Upper lobe of right lung (tissue), 1 donor: ENCODE results near the gene LUC7L3. TPM values are rescaled to one million over a fixed set of nuclear protein-coding genes. Genes with fewer than 3 reads are reported as not detected.

Source experiments
- ATAC-seq: fragments of 200-7000 bp; cut with Tn5 transposase; one replicate; pipeline ENCODE4 v1.9.1; 2020; ENCODE audit warnings: mild to moderate bottlenecking, moderate library complexity
- DNase-seq: peaks from one replicate; pipeline ENCODE4 v3.0.0-alpha.2; 2020
- H3K27ac ChIP-seq: fragments of 200-600 bp; one replicate; pipeline ENCODE4 v1.8.0; 2022
- H3K27me3 ChIP-seq: fragments of 200-600 bp; one replicate; pipeline ENCODE4 v1.8.0; 2022; ENCODE audit warnings: mild to moderate bottlenecking
- H3K36me3 ChIP-seq: fragments of 200-600 bp; one replicate; pipeline ENCODE4 v1.8.0; 2022
- H3K4me1 ChIP-seq: fragments of 200-600 bp; one replicate; pipeline ENCODE4 v1.8.0; 2022
- H3K4me3 ChIP-seq: fragments of 200-600 bp; one replicate; pipeline ENCODE4 v1.8.0; 2022; ENCODE audit warnings: mild to moderate bottlenecking
- H3K9me3 ChIP-seq: fragments of 200-600 bp; one replicate; pipeline ENCODE4 v1.8.0; 2022
- intact Hi-C: fragments of 100-400 bp; cut with DNase I; formaldehyde crosslinking; loops from one replicate; pipeline ENCODE4 v1.11.0; 2022
- total RNA-seq: library from RNA; stranded (reverse); fragmentation: NEBNext Ultra II Directional; extraction: Animal tissue kit (Norgen Biotek cat#: 25700); gene quantifications from one replicate; pipeline ENCODE4 v1.2.1, GENCODE V29; 2021
- TF ChIP-seq, protein P1 (sequence below): fragments of 200-600 bp; IDR thresholded peaks from one replicate; pipeline ENCODE4 v1.8.0; 2022; ENCODE audit warnings: antibody characterized with exemption
- donor health status: DM: no; HTN: yes; CAD: no; lungs with severe emphysema.

LUC7L3 gene
- total RNA-seq, 1 donor from 2014 or later: 105 TPM

GRCh38 chr17:50783193-50783660 lies 63.8 kb downstream of the LUC7L3 start:
- TF ChIP-seq, protein P1, sequence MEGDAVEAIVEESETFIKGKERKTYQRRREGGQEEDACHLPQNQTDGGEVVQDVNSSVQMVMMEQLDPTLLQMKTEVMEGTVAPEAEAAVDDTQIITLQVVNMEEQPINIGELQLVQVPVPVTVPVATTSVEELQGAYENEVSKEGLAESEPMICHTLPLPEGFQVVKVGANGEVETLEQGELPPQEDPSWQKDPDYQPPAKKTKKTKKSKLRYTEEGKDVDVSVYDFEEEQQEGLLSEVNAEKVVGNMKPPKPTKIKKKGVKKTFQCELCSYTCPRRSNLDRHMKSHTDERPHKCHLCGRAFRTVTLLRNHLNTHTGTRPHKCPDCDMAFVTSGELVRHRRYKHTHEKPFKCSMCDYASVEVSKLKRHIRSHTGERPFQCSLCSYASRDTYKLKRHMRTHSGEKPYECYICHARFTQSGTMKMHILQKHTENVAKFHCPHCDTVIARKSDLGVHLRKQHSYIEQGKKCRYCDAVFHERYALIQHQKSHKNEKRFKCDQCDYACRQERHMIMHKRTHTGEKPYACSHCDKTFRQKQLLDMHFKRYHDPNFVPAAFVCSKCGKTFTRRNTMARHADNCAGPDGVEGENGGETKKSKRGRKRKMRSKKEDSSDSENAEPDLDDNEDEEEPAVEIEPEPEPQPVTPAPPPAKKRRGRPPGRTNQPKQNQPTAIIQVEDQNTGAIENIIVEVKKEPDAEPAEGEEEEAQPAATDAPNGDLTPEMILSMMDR: peak; percentile 95
- Histone ChIP-seq H3K4me3 (no peak overlapping the region), H3K9me3 (no peaks in the 10 kb centered on the region), H3K4me1 (peaks cover 11% of the 10 kb centered on the region), H3K27ac (no peak overlapping the region), H3K36me3 (no peaks in the 10 kb centered on the region), H3K27me3 (peaks cover 9% of the 10 kb centered on the region)
- ATAC-seq (peak; percentile 98), DNase-seq (peak; percentile 91)
- intact Hi-C loops: no loop called here

- no peaks in the 10 kb centered on the region for H3K9me3 ChIP-seq
- H3K4me3 ChIP-seq: no peak overlapping the region
- no peak overlapping the region for H3K27ac ChIP-seq
- DNase-seq: no peak
- ATAC-seq: no peak
- TF ChIP-seq, protein P1: no peak
- H3K4me1 ChIP-seq: peaks cover 11% of the 10 kb centered on the region
- no peaks in the 10 kb centered on the region for H3K36me3 ChIP-seq
- intact Hi-C loops: no loop called here
- peaks cover 9% of the 10 kb centered on the region for H3K27me3 ChIP-seq
Observed at GRCh38 chr17:50783905-50784304, 64.5 kb downstream of the LUC7L3 start.

DNA sequence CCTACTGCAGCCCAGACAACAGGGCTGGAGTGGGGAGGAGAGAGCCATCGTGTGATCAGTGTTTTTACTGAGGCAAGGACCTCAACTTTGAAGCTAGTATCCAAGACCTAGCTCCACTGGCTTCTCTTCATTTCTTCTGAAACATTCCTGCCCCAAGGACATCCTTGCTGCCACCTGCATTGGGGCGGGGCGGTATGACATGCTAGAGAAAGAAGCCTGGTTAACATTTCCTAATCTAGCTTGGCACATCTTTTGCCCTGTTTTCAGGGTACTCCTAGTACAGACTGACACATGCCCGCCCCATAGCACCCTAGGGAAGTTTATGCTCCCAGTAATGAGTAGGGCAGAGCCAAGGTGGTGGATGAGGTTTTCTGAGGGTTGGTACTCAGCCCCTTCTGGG lies 65.7 kb downstream of the LUC7L3 start:
- Histone ChIP-seq H3K4me3 (no peak overlapping the region), H3K4me1 (peaks cover 11% of the 10 kb centered on the region), H3K36me3 (no peaks in the 10 kb centered on the region), H3K27ac (no peak overlapping the region), H3K27me3 (peaks cover 9% of the 10 kb centered on the region), H3K9me3 (no peaks in the 10 kb centered on the region)
- TF ChIP-seq, protein P1: no peak
- ATAC-seq: no peak
- DNase-seq: no peak
- intact Hi-C loops: no loop called here

DNA sequence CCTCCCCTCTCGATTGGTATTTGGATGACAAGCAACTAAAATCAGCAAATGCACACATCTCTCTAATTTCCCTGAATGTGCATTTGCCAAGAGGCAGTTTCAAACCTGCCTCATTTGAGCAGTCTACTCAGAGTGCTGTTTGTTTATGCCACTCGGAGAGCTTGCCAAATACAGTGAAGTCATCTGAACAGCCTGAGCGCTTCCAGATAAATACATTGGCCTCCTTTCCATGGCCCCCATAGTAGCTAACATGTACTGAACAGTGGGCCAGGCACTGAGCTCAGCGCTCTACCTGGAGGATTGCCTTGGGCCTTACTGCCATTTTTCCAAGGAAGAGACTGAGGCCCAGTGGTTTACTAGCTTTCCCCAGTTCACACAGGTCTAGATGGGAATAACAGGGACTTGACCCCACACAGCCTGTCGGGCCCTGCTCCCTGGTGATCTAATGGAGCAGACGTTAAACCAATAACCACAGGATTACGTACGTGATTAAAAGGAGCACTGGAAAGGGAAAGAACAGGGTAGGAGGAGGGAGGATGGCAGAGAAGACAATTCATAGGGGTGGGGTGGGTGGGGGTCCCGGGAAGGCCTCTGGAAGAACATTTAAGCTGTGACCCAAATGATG lies 66.7 kb downstream of the LUC7L3 start:
- H3K9me3 ChIP-seq: no peaks in the 10 kb centered on the region
- no peaks in the 10 kb centered on the region for H3K36me3 ChIP-seq
- H3K4me3 ChIP-seq: no peak overlapping the region
- peaks cover 11% of the 10 kb centered on the region for H3K4me1 ChIP-seq
- DNase-seq: no peak
- peak; percentile 49 for ATAC-seq
- peaks cover 8% of the 10 kb centered on the region for H3K27me3 ChIP-seq
- H3K27ac ChIP-seq: no peak overlapping the region
- intact Hi-C loops: no loop called here
- TF ChIP-seq, protein P1: no peak

DNA sequence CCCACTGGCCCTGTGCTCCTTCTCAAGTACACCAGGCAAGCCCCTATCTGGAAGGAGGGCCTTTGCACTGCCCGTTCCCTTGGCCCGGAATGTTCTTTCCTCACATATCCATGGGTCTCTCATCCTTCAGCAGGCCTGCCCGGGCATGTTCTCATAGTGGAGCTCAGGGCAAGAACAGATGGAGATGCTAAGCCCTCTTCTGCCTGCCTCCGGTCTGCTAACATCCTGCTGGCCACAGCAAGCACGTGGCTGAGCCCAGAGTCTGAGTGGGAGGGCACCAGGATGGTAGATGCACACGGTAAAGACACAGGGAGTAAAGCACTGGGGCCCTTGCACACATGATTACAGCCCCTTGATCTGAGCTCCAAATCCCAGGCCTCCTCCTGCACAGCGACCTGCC lies 67.7 kb downstream of the LUC7L3 start:
- intact Hi-C loops: no loop called here
- no peaks in the 10 kb centered on the region for H3K27me3 ChIP-seq
- no peak overlapping the region for H3K27ac ChIP-seq
- no peaks in the 10 kb centered on the region for H3K36me3 ChIP-seq
- TF ChIP-seq, protein P1: no peak
- H3K4me3 ChIP-seq: no peak overlapping the region
- peaks cover 6% of the 10 kb centered on the region for H3K4me1 ChIP-seq
- no peak for DNase-seq
- ATAC-seq: no peak
- H3K9me3 ChIP-seq: no peaks in the 10 kb centered on the region
